GM12892 (cell line): ENCODE data around the gene LPIN1.

ENCODE experiments used
- POLR2AphosphoS5 ChIP-seq: IDR thresholded peaks from 2 replicates; pipeline ENCODE4 v1.6.1; 2011; ENCODE audit warnings: low read depth, low read length, control low read depth
- TAF1 ChIP-seq: IDR thresholded peaks from 2 replicates; pipeline ENCODE4 v1.6.1; 2011; ENCODE audit warnings: low read depth, mild to moderate bottlenecking, control low read depth, low read length, borderline replicate concordance

GRCh38 chr2:11762799-11763461 lies 16.5 kb downstream of the LPIN1 start:
- TF ChIP-seq TAF1 (no peak), POLR2AphosphoS5 (no peak)
